GM12872 (cell line): Measurements from ENCODE around the gene KDM5B.

ENCODE experiments used
- CTCF ChIP-seq: IDR thresholded peaks from 3 replicates; pipeline ENCODE4 v1.5.1; 2011; ENCODE audit warnings: low read depth, mild to moderate bottlenecking, low read length, moderate library complexity; ENCODE audit not compliant: insufficient read depth

The KDM5B gene

GRCh38 chr1:202692959-202693555 lies 115.2 kb downstream of the KDM5B start:
- peak; percentile 34; the same call in 2 of the 3 replicates for TF ChIP-seq CTCF

- TF ChIP-seq CTCF = no peak
These were observed 116.4 kb downstream of the KDM5B start for GRCh38 chr1:202691816-202692215.

GRCh38 chr1:202689493-202690342 lies 118.5 kb downstream of the KDM5B start:
- TF ChIP-seq CTCF = no peak

- no peak for TF ChIP-seq CTCF
These were observed 119.1 kb downstream of the KDM5B start for GRCh38 chr1:202689082-202689481.

GRCh38 chr1:202688401-202688800 lies 119.8 kb downstream of the KDM5B start:
- no peak for TF ChIP-seq CTCF

- no peak for TF ChIP-seq CTCF
These were observed 120.4 kb downstream of the KDM5B start for GRCh38 chr1:202687798-202688197.

- TF ChIP-seq CTCF = no peak
These were observed 120.9 kb downstream of the KDM5B start for GRCh38 chr1:202687370-202687769.
